DMS79 (cell line): ENCODE data around the gene RPUSD4.

Source experiments
- DNase-seq: peaks from one replicate; lab custom pipeline; 2025; lab: John Stamatoyannopoulos, UW

RPUSD4 gene

GRCh38 chr11:126157326-126158030, 54.0 kb downstream of the RPUSD4 start:
- no peak for DNase-seq

- no peak for DNase-seq
These were observed 54.6 kb downstream of the RPUSD4 start for GRCh38 chr11:126156814-126157213.

GRCh38 chr11:126155402-126156187, 55.9 kb downstream of the RPUSD4 start:
- no peak for DNase-seq

- DNase-seq, result no peak
These were observed 56.8 kb downstream of the RPUSD4 start for GRCh38 chr11:126154691-126155090.

- DNase-seq, result peak; percentile 56
These were observed 57.5 kb downstream of the RPUSD4 start for GRCh38 chr11:126153972-126154371.

GRCh38 chr11:126153006-126153405, 58.4 kb downstream of the RPUSD4 start:
- no peak for DNase-seq

- no peak for DNase-seq
These were observed 58.9 kb downstream of the RPUSD4 start for GRCh38 chr11:126152586-126152985.

GRCh38 chr11:126152152-126152551, 59.3 kb downstream of the RPUSD4 start:
- DNase-seq, result no peak
